GM18508 (cell line): ENCODE data around the gene CEACAM7.
"Not testable (repeated sequence)": the region's sequence is repeated elsewhere in the genome, so short reads cannot be mapped to it uniquely, and the experiment has no call there.

Experiments
- ATAC-seq: cut with Tn5 transposase; IDR thresholded peaks from one replicate; pipeline ENCODE4 v1.9.1; 2021; ENCODE audit warnings: moderate number of reproducible peaks; ENCODE audit not compliant: insufficient read depth, unreplicated experiment

CEACAM7 gene

DNA sequence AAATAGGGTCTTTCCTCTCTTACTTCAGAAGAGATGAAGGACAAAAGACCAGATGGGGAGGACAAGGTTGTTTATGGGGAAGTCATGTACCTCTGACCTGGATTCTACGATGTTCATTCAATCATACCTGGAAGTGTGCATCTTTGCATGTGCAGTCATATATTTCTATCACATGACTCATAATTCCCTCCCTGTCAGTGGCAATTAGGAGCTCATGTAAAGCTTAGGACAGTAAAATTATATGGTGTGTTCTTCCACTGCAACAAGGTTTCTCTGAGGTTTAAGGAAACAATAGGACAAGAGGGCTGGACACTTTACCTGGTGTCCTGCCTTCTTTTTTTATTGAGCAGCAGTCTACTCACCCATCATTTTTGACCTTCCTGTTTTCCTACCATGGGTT lies 19.8 kb downstream of the CEACAM7 start:
- ATAC-seq = no peak

GRCh38 chr19:41666075-41666474 lies 22.0 kb downstream of the CEACAM7 start:
- ATAC-seq = no peak

DNA sequence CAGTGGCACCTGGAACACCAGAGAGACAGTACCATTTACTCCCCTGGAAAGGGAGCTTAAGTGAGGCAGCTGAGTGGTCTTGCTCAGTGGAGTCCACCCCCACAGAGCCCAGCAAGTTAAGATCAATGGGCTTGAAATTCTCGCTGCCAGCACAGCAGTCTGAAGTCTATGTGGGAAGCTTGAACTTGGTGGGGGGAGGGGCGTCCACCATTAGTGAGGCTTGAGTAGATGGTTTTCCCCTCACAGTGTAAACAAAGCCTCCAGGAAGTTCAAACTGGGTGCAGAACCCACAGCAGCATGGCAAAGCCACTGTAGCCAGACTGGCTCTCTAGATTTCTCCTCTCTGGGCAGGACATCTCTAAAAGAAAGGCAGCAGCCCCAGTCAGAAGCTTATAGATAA lies 30.9 kb downstream of the CEACAM7 start:
- ATAC-seq = no peak

DNA sequence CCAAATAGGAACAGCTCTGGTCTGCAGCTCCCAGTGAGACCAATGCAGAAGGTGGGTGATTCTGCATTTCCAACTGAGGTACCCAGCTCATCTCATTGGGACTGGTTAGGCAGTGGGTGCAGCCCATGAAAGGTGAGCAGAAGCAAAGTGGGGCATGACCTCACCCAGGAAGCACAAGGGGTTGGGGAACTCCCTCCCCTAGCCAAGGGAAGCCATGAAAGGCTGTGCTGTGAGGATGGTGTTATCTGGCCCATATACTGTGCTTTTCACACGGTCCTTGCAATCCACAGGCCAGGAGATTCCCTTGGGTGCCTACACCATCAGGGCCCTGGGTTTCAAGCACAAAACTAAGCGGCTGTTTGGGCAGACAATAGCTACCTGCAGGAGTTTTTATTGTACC lies 31.3 kb downstream of the CEACAM7 start:
- not testable (repeated sequence) for ATAC-seq

DNA sequence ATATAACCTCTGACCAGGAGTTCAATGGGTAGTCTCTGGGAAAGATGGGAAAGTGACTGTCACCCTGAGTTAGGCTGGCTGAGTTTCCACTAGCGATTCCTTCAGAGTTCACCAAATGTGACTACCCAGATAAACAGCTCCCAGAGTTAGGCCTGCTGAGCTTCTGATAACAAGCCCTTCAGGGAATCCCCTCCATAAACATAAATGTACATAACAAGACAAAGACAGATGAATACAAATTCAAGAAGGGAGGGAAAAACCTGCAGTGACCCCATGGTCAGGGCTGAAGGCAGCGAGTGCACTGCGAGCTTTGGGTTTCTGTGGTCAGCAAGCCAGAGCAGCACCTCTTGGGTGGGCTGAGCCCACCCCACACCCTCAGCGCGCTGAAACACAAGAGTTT lies 35.8 kb downstream of the CEACAM7 start:
- no peak for ATAC-seq

- no peak for ATAC-seq
These were observed 38.2 kb downstream of the CEACAM7 start for GRCh38 chr19:41649827-41650226.

DNA sequence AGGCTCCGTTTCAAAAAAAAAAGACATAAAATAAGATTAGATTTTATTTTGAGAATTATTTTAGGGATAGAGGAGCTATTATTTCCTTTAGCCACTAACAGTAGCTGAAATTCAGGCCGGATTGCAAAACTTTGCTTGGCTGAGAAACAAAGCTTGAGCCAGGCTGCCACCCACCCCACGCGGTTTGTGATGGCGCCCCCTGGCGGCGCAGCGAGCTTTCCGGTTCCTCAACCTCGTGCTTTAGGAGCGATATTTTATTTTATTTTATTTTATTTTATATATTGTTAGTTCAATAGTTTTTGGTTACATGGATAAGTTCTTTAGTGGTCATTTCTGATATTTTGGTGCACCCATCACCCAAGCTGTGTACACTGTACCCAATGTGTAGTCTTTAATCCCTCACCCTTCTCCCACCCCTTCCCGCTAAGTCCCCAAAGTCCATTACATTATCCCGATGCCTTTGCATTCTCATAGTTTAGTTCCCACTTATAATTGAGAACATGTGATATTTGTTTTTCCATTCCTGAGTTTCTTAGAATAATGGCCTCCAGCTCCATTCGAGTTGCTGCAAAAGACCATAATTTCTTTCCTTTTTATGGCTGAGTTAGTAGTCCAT lies 41.4 kb downstream of the CEACAM7 start:
- ATAC-seq = no peak

DNA sequence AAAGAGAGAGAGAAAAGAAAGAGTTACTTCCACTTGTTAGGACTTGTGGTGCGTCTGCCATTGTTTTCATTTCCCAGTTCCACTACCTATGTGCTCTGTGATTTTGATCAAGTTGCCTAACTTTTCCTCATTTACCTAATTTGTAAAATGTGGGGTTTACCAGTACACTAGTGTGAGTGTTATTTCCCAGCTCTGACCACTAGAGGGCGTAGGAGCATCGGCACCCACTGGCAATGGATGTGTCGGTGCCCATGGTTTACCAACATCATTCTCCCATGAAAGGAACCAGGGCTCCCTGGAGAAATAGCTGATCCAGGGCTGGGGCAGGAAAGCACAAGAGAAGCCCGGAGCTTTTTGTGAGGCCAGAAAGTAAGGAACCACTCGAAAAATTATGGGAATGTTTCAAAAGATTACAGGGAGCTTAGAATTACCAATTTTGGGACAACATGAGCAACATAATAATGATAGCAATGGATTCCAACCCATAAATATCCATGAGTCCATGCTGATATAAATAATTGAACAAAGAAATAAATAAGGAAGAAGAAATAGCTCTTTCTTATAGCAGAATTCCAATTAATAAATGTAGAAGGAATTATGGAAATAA lies 46.1 kb downstream of the CEACAM7 start:
- ATAC-seq = no peak

GRCh38 chr19:41638641-41639081 lies 49.4 kb downstream of the CEACAM7 start:
- no peak for ATAC-seq

DNA sequence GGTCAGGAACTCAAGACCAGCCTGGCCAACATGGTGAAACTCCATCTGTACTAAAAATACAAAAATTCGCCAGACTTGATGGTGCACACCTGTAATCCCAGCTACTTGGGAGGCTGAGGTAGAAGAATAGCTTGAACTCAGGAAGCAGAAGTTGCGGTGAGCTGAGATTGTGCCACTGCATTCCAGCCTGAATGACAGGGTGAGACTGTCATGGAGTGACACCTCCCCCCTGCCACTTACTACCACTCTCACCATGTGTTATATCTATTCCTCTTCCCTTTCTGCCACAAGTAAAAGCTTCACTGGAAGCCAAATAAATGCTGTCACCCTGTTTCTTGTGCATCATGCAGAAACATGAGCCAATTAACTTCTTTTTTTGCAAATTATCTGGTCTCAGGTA lies 50.6 kb downstream of the CEACAM7 start:
- no peak for ATAC-seq

GRCh38 chr19:41627966-41628675 lies 59.9 kb downstream of the CEACAM7 start:
- ATAC-seq = no peak

GRCh38 chr19:41626877-41627276 lies 61.2 kb downstream of the CEACAM7 start, which contains the start of gene CEACAM4:
Gene CEACAM4, minus strand, starts transcription at chr19:41627074. Its CDS starts 111 bp downstream, at chr19:41626963.
- ATAC-seq = no peak

GRCh38 chr19:41626278-41626677 lies 61.8 kb downstream of the CEACAM7 start:
- ATAC-seq = no peak

DNA sequence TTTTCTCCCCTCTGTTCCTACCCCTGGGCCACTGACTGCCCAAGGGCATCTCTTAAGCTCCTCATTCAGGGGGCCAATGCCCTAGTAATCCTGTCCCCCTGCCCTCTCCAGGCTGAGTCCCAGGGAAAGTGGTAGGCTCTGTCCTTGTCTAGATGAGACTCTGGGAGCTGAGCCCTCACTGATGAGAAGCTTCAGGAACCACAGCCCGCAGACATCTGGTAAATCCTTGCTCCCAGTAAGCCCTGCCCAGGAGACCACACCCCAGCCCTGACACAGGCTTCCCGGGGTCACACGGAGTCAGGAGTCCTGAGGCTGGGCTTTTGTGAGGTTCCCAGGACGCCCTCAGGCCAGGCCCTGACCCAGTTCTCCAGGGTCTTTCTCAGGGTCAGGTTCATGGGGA lies 63.1 kb downstream of the CEACAM7 start:
- ATAC-seq = no peak

GRCh38 chr19:41624515-41624914 lies 63.6 kb downstream of the CEACAM7 start:
- no peak for ATAC-seq

- no peak for ATAC-seq
These were observed 64.7 kb downstream of the CEACAM7 start for GRCh38 chr19:41623360-41623759.
